Jurkat, Clone E6-1 (cell line): Measurements from ENCODE around the gene TSACC.

Source experiments
- DNase-seq: peaks from one replicate; pipeline ENCODE4 v3.0.0-alpha.2; 2011; ENCODE audit warnings: low read depth, low spot score
- H3K4me3 ChIP-seq: 2 replicates; pipeline ENCODE4 v1.5.1; 2011; ENCODE audit warnings: mild to moderate bottlenecking, low read length, control low read depth, moderate library complexity

Gene TSACC

GRCh38 chr1:156388174-156389137 is 50.1 kb downstream of the TSACC start:
- no peak for DNase-seq
- H3K4me3 ChIP-seq = no peak overlapping the region

GRCh38 chr1:156389311-156389710 is 51.0 kb downstream of the TSACC start:
- H3K4me3 ChIP-seq = no peak overlapping the region
- DNase-seq = no peak

- no peak overlapping the region for H3K4me3 ChIP-seq
- no peak for DNase-seq
Observed at GRCh38 chr1:156390469-156391365, 52.4 kb downstream of the TSACC start.

- H3K4me3 ChIP-seq = no peak overlapping the region
Observed at GRCh38 chr1:156391366-156391677, 53.0 kb downstream of the TSACC start.

GRCh38 chr1:156391701-156392100 is 53.4 kb downstream of the TSACC start:
- no peak for DNase-seq
- no peak overlapping the region for H3K4me3 ChIP-seq

More at GRCh38 chr1:156391366-156391677, 53.0 kb downstream of the TSACC start:
- no peak for DNase-seq

GRCh38 chr1:156392452-156392853 is 54.1 kb downstream of the TSACC start:
- H3K4me3 ChIP-seq = no peak overlapping the region
- no peak for DNase-seq

GRCh38 chr1:156393095-156393494 is 54.8 kb downstream of the TSACC start:
- no peak for DNase-seq
- no peak overlapping the region for H3K4me3 ChIP-seq

- no peak for DNase-seq
- no peak overlapping the region for H3K4me3 ChIP-seq
Observed at GRCh38 chr1:156394082-156394481, 55.8 kb downstream of the TSACC start.

GRCh38 chr1:156394835-156395461 is 56.6 kb downstream of the TSACC start:
- DNase-seq = no peak
- H3K4me3 ChIP-seq = no peak overlapping the region
